Measurements from ENCODE around the gene ISLR.

DNA sequence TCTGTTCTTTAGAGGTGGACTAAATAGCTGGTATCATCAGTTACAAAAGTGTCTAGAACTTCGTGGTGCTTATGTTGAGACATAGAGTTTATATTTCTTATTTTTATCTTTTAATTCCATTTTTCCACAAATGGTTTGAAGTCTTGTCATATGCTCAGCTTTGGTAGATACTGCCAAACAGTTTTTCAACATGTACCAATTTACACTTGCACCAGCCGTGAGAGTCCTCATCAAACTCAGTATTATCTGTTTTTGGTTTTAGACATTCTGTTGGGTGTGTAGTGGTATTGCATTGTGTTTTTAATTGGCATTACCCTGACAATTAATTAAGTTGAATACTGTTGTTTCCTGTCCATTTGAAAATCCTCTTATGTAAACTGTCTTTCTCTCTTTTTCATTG, 26.5 kb upstream of the ISLR start:
- TF ChIP-seq CTCF (conservative IDR thresholded peaks at IDR 0.05) (no peak), EZH2 (IDR thresholded peaks at IDR 0.05; ENCODE audit: low read depth) (no peak)

Data from PC-9 (cell line).